Head of caudate nucleus (tissue), 42 donors: ENCODE data around the gene GJB1.
A peak's percentile ranks its signal among the peaks of the same experiment; 100 is the strongest.

Experiments used
- DNase-seq, 42 donors: peaks; one replicate each; pipeline versions ENCODE4 v3.0.0 to v3.0.0-alpha.2; 2020 to 2021; ENCODE audit warnings: mixed read lengths in 7 of 42
- intact Hi-C: fragments of 100-400 bp; cut with DNase I; formaldehyde crosslinking; loops from one replicate; pipeline ENCODE4 v1.15.0; 2022

The GJB1 gene

DNA sequence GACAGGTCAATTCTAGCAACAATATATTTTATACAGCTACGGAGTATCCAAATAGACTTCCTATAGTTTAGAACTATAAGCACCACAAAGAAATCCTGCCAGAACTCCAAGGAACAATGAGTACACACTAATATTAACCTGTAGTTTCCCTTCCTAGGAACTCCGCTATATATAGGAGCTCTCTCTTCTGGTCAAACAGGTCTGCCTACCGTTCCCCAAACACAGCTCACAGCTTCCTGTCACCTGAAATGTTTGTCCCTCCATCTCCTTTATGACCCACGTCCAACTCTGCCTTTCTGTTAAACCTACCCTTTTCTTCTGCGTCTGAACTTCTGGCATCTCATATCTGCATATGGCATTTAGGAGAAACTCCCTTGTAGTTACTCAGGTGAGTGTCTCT, 10.5 kb upstream of the GJB1 start:
- intact Hi-C loops, result no loop called here

DNA sequence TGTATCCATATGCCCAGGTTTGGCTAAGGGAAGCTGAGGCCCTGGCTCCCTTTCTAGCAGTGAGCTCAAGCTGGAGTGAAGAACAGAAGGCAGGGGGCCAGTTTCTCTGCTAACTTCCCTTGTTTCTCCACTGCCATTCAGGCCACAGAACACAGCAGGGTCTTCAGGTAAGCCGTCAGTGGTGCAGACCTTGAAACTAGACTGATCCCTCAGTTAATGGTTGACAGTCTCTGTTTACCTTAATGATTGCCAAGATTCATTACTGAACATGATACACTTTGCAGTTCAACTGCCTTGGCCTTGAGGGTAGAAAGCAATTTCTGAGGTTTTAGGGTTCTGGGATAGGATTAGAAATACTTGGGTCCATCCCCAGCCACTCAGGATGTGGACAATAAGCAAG, 8.9 kb upstream of the GJB1 start:
- no peak for DNase-seq
- intact Hi-C loops, result no loop called here

More for the DNA sequence above, 10.5 kb upstream of the GJB1 start:
- DNase-seq, result no peak

DNA sequence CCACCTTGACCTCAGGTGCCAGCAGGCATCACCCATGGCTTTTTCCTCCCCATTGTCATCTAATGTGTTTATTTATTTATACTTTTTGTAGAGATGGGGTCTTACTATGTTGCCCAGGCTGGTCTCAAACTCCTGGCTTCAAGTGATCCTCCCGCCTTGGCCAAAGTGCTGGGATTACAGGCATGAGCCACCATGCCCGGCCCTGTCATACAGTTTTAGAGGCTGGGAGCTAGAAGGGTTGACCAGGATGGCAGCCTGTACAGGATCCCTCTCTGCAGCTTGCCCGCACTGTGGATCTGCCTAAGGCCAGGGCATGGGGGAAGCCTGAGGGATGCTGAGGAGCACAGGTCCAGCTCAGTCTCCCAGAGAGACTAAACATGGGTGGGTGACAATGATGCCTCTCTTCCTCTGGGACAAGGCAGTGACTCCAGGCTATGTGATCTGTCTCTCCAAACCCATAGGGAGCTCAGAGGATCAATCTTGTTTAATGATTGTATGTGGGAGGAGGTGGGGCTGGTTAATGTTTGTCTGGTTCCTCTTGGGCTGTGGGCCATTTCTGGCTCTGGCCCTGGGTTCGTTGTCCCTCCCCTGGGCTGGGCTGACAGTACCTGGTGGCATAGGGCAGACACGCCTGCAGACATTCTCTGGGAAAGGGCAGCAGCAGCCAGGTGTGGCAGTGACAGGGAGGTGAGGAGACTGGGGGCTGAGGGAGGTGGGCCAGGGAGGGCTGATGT, 8.3 kb upstream of the GJB1 start:
- DNase-seq, result no peak
- intact Hi-C loops, result no loop called here

DNA sequence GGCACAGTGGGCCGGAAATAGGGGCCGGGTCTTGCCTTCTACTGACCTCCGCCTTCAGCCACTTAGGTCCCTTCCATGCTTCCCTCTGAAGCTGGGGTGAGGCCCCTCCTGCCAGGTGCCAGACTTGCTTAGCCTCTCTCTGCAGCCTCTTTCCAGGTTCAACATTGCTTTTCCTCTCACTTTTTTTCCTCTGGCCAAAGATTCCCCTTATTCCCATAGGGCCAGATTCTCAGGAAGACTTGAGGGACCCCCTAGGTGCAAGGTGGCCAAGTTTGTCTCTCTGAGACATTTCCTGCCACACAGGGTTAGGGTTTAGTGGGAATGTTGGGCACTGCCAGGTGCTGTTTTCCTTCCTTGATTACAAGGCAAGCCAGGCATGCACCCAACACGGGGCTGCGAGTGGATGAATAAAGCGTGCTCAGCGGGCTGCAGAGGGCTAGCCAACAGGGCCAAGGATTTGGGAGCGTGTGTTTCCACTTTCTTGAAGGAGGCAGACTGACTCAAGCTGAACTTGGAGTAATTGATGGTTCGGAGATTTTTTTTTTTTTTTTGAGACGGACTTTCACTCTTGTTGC, 7.6 kb upstream of the GJB1 start:
- intact Hi-C loops, result no loop called here
- no peak for DNase-seq

DNA sequence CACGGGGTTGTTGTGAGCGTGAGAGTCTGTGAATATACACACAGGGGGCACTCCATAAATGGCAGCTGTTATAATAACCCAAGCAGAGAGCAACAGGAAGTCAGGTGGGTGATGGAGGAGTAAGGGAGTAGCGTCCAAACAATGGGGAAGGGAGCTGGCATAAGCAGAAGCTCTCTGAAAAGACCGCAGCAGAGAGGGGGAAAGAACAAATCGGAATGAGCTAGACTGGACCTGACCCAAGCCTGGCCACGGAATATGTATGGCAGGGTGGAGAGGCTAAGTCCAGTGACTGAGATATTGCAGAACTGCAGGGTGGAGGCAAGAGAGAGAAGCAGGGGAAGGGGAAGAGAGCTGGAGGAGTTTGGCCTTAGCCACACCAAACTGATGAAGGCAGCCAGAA, 6.5 kb upstream of the GJB1 start:
- no peak for DNase-seq
- intact Hi-C loops, result no loop called here

DNA sequence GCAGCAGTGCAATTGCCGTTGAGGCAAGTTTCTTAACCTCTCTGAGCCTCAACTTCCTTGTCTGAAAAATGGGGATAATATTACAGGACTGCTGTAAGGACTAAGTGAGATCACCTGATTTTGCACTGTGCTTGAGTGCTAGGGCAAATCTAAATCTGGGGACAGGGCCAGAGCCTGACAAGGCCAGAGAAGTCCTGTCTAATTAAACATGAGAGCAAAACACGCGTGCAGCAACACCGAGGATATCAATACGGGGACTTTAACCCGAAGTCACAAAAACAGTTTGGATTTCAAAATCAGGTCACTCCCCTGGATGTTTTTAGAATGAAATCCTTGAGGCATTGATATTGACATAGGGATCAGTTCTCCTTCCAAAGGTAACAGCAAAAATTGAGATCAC, 5.7 kb upstream of the GJB1 start:
- DNase-seq, result no peak
- intact Hi-C loops, result no loop called here

DNA sequence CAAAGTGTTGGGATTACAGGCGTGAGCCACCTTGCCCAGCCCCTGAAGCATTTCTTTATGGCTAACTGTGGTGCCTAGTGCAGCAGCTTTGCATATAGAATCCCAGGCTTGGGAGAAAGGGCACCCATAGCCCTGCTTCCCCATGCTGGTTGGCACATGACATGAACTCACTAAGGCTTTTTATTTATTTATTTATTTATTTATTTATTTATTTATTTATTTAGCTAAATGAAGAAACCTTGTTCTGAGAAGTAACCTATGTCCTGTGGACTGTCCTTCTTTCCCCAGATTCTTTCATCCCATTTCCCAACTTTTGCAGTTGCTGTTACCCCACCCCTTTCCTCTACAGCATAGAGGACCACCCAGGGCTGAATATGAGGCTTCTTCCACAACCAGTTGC, 1.9 kb upstream of the GJB1 start:
- no peak for DNase-seq
- intact Hi-C loops, result no loop called here

DNA sequence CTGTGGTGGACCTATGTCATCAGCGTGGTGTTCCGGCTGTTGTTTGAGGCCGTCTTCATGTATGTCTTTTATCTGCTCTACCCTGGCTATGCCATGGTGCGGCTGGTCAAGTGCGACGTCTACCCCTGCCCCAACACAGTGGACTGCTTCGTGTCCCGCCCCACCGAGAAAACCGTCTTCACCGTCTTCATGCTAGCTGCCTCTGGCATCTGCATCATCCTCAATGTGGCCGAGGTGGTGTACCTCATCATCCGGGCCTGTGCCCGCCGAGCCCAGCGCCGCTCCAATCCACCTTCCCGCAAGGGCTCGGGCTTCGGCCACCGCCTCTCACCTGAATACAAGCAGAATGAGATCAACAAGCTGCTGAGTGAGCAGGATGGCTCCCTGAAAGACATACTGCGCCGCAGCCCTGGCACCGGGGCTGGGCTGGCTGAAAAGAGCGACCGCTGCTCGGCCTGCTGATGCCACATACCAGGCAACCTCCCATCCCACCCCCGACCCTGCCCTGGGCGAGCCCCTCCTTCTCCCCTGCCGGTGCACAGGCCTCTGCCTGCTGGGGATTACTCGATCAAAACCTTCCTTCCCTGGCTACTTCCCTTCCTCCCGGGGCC, 1.2 kb downstream of the GJB1 start:
- DNase-seq, result peak in 2 of 42 donors; percentile 3 to 40
- intact Hi-C loops, result no loop called here

DNA sequence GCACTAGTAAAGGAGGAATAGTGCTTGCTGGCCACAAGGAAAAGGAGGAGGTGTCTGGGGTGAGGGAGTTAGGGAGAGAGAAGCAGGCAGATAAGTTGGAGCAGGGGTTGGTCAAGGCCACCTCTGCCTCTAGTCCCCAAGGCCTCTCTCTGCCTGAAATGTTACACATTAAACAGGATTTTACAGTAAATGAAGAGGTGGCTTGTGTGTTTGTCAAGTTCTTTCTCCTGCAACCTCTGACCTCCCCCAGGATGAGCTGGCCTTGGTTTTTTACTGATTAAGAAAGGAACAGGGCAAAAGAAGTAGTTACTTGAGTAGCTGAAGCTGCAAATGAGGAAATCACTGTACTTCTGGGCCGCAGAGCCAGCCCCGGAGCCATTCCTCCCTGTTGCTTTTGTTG, 2.0 kb downstream of the GJB1 start:
- intact Hi-C loops, result no loop called here
- no peak for DNase-seq

DNA sequence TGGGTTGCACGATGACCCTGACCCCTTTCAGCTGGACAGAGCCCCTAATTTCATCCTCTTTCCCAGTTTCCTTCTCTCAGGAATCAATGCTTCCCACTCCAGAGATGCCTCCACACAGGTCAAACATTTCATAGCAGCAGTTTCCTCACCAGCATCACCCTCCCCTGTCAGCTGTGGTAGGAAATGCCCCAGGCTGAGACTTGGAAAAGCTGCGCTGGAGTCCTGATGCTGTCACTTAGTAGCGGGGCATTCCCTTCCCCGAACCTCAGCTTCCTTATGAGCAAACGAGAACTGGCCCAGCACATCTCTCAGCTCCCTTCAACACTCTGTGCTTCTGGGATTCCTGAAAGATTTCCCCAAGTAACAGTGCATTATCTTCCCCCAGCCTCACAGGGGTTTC, 2.7 kb downstream of the GJB1 start:
- intact Hi-C loops, result no loop called here
- DNase-seq, result no peak

DNA sequence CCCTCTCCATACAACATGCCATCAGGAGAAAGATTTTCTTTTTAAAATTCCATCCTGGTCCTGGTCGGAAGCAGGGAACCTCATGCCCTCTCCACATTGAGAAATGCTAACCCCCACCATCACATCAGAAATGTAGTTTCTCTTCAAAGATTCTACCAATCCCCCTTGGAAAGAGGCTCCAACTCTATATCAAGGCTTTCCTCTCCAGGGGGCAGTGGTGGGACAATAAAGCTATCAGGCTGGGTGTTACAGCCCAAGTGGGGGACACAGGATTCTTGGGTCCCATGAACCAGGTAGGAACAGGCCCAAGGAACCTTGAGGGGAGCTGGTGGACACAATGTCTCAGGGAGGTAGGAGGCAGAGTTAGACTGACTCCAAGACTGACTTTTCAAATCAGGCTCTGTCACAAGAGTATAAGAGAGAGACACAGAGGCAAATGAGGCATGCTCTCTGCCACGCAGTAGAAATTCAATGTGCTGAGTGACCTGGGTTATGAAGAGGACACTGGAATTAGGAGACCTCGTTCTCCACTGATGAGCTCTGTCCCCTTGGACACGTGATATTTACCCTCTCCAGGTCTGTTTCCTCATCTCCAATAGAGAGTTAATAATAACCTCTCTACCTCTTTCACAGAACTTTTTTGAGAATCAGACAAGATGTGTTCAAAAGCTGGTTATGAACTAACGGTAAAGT, 4.5 kb downstream of the GJB1 start:
- intact Hi-C loops, result no loop called here
- DNase-seq, result peak in 1 of 42 donors; percentile 43

DNA sequence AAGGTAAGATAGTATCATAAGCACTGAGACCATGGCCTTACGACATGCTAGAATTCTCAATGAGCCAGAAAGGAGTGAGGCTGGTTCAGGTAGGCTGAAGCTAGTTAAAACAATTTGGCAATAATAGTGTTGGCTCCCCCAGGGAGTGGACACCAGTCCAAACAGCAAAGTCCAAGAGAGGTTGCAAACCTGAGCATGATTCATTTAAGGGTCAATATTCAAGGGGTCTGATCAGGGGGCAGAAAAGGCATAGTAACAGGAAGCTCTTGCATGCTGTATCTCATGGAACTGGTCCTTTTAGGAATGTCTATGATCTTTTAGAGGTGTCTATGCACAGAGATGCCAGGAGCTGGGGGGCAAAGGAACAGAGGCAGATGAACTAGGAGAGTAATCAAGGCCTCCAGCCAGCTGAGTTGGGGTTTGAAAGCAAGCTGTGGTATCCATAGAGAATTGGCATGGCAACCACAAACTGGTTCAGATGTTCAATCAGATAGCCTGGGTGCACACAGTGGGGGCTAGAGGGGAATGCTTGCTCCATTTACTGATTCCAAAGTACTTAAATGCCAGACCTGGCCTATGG, 5.1 kb downstream of the GJB1 start:
- intact Hi-C loops, result no loop called here
- no peak for DNase-seq

DNA sequence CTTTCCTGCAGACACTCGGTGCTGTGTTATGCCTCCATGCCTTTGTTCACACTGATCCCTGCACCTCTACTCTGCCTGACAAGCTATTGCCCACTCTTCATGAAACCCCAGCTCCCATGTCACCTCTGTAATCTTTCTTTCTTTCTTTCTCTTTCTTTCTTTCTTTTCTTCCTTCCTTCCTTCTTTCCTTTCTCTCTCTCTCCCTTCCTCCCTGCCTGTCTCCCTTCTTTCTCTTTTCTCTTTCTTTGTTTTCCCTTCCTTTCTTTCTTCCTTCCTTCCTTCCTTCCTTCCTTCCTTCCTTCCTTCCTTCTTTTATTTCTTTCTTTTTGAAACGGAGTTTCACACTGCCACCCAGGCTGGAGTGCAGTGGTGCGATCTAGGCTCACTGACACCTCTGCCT, 12.5 kb downstream of the GJB1 start:
- no peak for DNase-seq
- intact Hi-C loops, result no loop called here

DNA sequence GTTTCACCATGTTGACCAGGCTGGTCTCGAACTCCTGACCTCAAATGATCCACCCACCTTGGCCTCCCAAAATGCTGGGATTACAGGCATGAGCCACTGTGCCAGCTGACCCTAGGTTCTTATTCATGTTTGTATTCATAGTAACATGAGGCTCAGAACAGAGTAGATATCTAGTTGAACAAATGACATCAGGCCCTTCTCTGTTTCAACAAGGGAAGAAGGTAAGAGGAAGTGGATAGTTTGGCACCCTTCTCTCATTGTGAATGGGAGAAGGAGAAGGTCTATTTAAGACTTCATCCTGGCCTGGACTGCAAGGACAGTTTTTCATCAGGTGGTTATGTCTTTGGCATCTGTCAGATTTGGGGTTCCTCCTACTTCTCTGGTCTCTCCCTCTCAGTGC, 13.8 kb downstream of the GJB1 start:
- intact Hi-C loops, result no loop called here
- DNase-seq, result no peak

DNA sequence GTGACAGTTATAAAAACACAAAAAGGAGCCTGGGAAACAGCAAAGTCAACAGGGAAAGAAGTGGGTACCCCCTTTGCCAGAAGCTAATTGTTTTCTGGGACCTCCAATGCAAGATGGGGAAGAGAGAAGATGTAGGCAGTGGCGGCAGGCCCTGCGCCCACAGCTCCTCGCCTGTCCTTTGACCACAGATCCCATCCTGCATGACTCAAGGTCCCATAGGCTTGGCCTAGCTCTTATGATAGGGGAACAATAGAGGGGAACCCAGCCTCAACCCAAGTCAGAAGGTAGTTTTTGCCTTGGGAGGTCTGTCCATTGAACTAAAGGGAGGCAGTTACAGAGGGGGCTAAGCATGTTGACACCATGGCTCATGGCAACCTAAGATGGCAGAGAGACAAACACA, 16.8 kb downstream of the GJB1 start:
- intact Hi-C loops, result no loop called here
- DNase-seq, result no peak

DNA sequence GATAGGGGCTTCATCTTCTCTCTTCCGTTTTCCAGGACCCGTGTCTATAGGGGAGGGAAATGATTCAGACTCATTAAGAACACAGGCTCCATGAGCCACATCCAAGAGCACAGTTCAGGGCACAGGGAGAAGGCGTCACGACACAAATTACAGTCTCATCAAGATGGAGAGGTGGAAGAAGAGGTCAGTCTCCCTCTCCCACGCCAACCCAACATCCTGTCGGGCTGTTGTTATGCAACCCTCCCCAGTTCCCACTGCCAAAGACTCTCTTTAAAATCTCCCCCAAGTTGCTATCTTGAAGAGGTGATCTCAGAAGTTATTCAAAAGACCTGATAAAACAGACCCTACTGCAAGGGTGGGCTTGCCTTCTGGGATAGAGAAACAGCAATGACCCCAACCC, 18.3 kb downstream of the GJB1 start:
- DNase-seq, result no peak
- intact Hi-C loops, result no loop called here

DNA sequence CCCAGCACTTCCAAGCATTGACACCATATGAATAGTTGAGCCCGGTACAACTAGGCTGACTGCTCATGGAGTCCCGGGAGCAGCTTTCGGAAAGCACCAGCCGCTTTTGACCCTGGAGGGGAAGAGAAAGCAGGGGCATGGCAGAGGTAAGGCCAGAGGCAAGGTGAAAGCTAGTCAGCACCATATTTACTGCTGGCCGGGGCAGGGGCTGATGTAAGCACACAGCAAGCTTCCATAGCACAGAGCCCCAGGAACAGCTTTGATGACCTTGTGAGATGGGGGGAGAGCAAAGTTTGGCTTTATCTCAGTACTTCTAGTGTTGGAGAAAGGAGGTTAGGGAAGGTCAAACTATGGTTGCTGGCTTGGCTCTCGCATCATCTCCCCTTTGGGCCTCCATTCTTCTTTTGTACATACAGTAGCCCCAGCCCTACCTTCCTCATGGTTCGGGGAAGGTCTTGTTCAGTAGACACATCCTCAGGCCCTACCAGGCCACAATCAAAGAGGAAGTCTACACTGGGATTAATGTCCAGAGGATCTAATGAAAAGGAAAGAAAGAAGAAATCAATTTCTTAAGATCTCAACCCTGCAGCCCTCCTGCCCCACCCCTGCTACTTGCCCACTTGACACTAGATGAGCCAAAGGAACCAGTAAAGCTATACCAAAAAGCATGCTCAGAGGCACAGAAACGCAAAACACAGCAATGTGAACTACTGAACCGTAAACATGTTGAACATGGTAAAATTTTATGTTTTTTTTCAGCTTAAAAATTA, 21.5 kb downstream of the GJB1 start:
- DNase-seq, result no peak
- intact Hi-C loops, result no loop called here

DNA sequence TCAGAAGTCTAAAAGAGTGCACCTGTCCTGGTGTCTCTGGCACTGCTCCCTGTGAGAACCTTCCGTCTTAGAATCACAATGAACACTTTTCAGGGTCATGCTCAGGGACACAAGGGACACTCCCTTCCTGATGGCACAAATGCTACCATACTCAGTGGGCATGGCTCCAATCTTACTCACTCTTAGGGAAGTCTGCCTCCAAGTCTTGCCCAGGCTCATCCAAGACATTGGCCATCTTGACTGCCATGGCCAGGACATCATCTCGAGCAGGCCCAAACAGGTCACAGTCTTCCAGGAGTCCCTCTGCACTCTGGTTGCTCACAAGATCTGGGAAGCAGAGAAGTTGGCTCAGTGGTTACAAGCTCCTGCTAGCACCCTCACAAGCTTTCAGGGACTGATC, 22.1 kb downstream of the GJB1 start:
- no peak for DNase-seq
- intact Hi-C loops, result no loop called here

DNA sequence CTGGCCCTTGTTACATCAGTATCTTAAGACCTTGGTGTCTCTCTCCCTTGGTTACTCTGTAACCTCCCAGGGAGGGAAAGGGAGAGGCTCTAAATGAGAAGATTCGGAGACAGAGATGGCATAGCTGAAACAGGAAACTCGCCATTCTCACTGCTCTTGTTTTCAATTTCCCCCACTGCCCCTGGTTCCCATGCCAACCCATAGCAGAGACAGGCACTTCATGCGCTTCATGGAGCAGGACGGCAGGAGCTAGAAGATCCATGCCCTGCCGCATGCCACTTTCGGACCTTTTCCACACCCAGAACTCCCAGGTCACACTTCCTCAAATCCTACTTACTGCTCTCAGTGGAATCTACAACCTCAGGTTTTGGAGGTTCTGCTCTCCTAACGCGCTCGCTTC, 27.8 kb downstream of the GJB1 start:
- intact Hi-C loops, result no loop called here
- no peak for DNase-seq
